GM23338 (cell line): ENCODE measurements around the gene C19orf47. TPM values are rescaled to one million over a fixed set of nuclear protein-coding genes. Genes with fewer than 3 reads are reported as not detected.

Source experiments
- ATAC-seq: fragments of 200-7000 bp; cut with Tn5 transposase; 3 replicates; pipeline ENCODE4 v1.9.1; 2020
- DNase-seq: peaks from one replicate; pipeline ENCODE4 v3.0.0-alpha.2; 2015; ENCODE audit warnings: low spot score
- H2AFZ ChIP-seq: fragments of 200-600 bp; sonication (generic); 2 replicates; pipeline ENCODE4 v1.8.0; 2016; ENCODE audit warnings: antibody characterized with exemption, mild to moderate bottlenecking, moderate library complexity
- H3F3A ChIP-seq: fragments of 200-600 bp; sonication (generic); replicated peaks from 2 replicates; pipeline ENCODE4 v1.8.0; 2017; ENCODE audit warnings: antibody characterized with exemption, mixed run types, low read depth
- H3K27ac ChIP-seq: fragments of 200-600 bp; sonication (generic); 2 replicates; pipeline ENCODE4 v1.6.1; 2016; ENCODE audit warnings: low read depth
- H3K27me3 ChIP-seq: fragments of 200-600 bp; sonication (generic); 2 replicates; pipeline ENCODE4 v1.8.0; 2016; ENCODE audit warnings: mild to moderate bottlenecking, mixed run types, moderate library complexity; ENCODE audit not compliant: insufficient read depth
- H3K36me3 ChIP-seq: fragments of 200-600 bp; sonication (generic); 2 replicates; pipeline ENCODE4 v1.8.0; 2016; ENCODE audit warnings: mild to moderate bottlenecking; ENCODE audit not compliant: insufficient read depth
- H3K4me1 ChIP-seq: fragments of 200-600 bp; sonication (generic); 2 replicates; pipeline ENCODE4 v1.8.0; 2016; ENCODE audit warnings: mild to moderate bottlenecking, moderate library complexity; ENCODE audit not compliant: insufficient read depth
- H3K4me2 ChIP-seq: fragments of 200-600 bp; sonication (generic); 2 replicates; pipeline ENCODE4 v1.7.1; 2017; ENCODE audit warnings: mixed run types
- H3K4me3 ChIP-seq: fragments of 200-600 bp; sonication (generic); 2 replicates; pipeline ENCODE4 v1.6.1; 2016; ENCODE audit warnings: mixed run types
- H3K79me2 ChIP-seq: fragments of 200-600 bp; sonication (generic); replicated peaks from 2 replicates; pipeline ENCODE4 v1.8.0; 2017; ENCODE audit warnings: mild to moderate bottlenecking; ENCODE audit not compliant: insufficient read depth
- H3K9me2 ChIP-seq: fragments of 200-600 bp; sonication (generic); 2 replicates; pipeline ENCODE4 v1.8.0; 2017; ENCODE audit not compliant: insufficient read depth
- H4K20me1 ChIP-seq: fragments of 200-600 bp; sonication (generic); replicated peaks from 2 replicates; pipeline ENCODE4 v1.8.0; 2017; ENCODE audit warnings: mild to moderate bottlenecking; ENCODE audit not compliant: insufficient read depth
- H3K27ac Mint-ChIP-seq: 2 replicates; pipeline ENCODE4 v1.8.0; 2020; ENCODE audit warnings: inconsistent platforms, mild to moderate bottlenecking, moderate library complexity, mixed read lengths
- H3K27me3 Mint-ChIP-seq: 3 replicates; pipeline ENCODE4 v1.8.0; 2022; ENCODE audit warnings: low read depth, mild to moderate bottlenecking, moderate library complexity, mixed read lengths, inconsistent platforms; ENCODE audit not compliant: insufficient read depth, poor library complexity
- H3K36me3 Mint-ChIP-seq: 3 replicates; pipeline ENCODE4 v1.8.0; 2021; ENCODE audit warnings: low read depth, mild to moderate bottlenecking, inconsistent platforms, moderate library complexity, mixed read lengths
- H3K4me1 Mint-ChIP-seq: 3 replicates; pipeline ENCODE4 v1.8.0; 2020; ENCODE audit warnings: mild to moderate bottlenecking, inconsistent platforms, mixed read lengths
- H3K4me3 Mint-ChIP-seq: 3 replicates; pipeline ENCODE4 v1.8.0; 2021; ENCODE audit warnings: moderate library complexity, mild to moderate bottlenecking, inconsistent platforms, mixed read lengths
- H3K9me3 Mint-ChIP-seq: 3 replicates; pipeline ENCODE4 v1.8.0; 2020; ENCODE audit warnings: moderate library complexity, mild to moderate bottlenecking, inconsistent platforms, mixed read lengths
- CREB1 ChIP-seq: fragments of 250-450 bp; sonication (Bioruptor Pico); IDR thresholded peaks from 2 replicates; pipeline ENCODE4 v1.5.0; 2020; ENCODE audit warnings: low read depth, mild to moderate bottlenecking, moderate library complexity
- JUNB ChIP-seq: IDR thresholded peaks from one replicate; pipeline ENCODE4 v1.6.1; 2016; ENCODE audit warnings: antibody characterized with exemption; ENCODE audit not compliant: unreplicated experiment
- POLR2AphosphoS5 ChIP-seq: IDR thresholded peaks from 2 replicates; pipeline ENCODE4 v1.6.1; 2016; ENCODE audit warnings: antibody characterized with exemption, low read depth
- STAT1 ChIP-seq: IDR thresholded peaks from one replicate; pipeline ENCODE4 v1.6.1; 2016; ENCODE audit warnings: antibody characterized with exemption; ENCODE audit not compliant: unreplicated experiment
- ZNF114 ChIP-seq: fragments of 250-450 bp; sonication (Bioruptor Pico); IDR thresholded peaks from 2 replicates; pipeline ENCODE4 v1.5.0; 2020; ENCODE audit warnings: mild to moderate bottlenecking, moderate library complexity
- ZNF331 ChIP-seq: fragments of 250-450 bp; sonication (Bioruptor Pico); IDR thresholded peaks from 2 replicates; pipeline ENCODE4 v1.5.0; 2020; ENCODE audit warnings: low read depth, mild to moderate bottlenecking, moderate library complexity
- polyA plus RNA-seq: library from polyadenylated mRNA; unstranded; fragments of >200 nt; fragmentation: Nextera tagmentation; extraction: Ambion mirVana; gene quantifications from 2 replicates; pipeline ENCODE4 v1.2.1, GENCODE V29; 2016
- total RNA-seq: library from RNA; depleted of rRNA; stranded (reverse); fragments of >200 nt; shearing (Covaris generic); gene quantifications from 2 replicates; pipeline ENCODE4 v1.2.3, GENCODE V29; 2014
- TF ChIP-seq, protein P1 (sequence below): IDR thresholded peaks from 2 replicates; pipeline ENCODE4 v1.6.1; 2016; ENCODE audit warnings: antibody characterized with exemption
- TF ChIP-seq, protein P2 (sequence below): IDR thresholded peaks from one replicate; pipeline ENCODE4 v1.6.1; 2018; ENCODE audit warnings: antibody characterized with exemption; ENCODE audit not compliant: unreplicated experiment
- TF ChIP-seq, protein P3 (sequence below): fragments of 250-450 bp; sonication (Bioruptor Pico); IDR thresholded peaks from 2 replicates; pipeline ENCODE4 v1.5.0; 2020; ENCODE audit warnings: mild to moderate bottlenecking, moderate library complexity

C19orf47 gene
- total and polyA plus RNA-seq, 2 experiments from 2014 or later = 13.1 to 26.6 TPM

DNA sequence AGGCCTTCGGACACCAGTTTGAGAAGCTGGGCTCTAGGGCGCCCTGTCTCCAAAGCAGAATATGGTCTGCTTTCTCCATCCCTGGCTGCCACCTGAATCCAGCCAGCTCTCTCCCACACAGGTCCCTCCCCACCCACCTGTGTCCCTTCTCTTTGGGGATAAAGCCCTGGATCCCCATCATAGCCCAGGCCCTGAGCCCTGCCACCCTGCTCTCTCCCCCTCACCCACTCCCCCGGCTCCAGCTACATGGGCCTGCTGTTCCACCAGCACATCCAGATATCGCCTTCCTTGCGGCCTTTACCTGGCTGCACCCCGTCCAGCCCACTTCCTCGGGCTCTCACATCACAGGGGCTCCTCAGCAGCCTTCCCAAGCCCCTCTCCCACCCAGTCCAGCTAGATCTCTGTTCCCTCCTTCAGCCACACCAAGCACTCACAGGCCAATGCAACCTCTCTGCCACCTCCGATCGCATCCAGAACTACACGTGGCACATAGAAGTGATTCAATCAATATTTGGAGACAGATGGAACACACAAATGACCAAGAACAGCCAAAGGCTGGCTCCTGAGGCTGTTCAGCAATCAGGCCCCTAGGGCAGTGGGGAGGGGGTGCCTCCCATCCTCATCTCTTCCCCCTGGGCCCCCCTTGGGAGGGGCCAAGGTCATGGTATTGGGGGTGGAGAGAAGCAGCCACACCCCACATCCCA is 70.7 kb downstream of the C19orf47 start:
- no peak overlapping the region for H3K4me3 Mint-ChIP-seq
- H3K27me3 Mint-ChIP-seq = peaks cover 4% of the 10 kb centered on the region
- Histone ChIP-seq H2AFZ (no peak overlapping the region), H3K9me2 (no peaks in the 10 kb centered on the region), H3K4me3 (no peak overlapping the region), H3F3A (no peaks in the 10 kb centered on the region), H3K4me2 (no peak overlapping the region), H3K4me1 (peaks cover 19% of the 10 kb centered on the region), H3K27ac (no peak overlapping the region), H3K79me2 (peaks cover 92% of the 10 kb centered on the region), H3K36me3 (no peaks in the 10 kb centered on the region), H3K27me3 (no peaks in the 10 kb centered on the region), H4K20me1 (peaks cover 10% of the 10 kb centered on the region; the same call in 1 of the 2 replicates)
- H3K4me1 Mint-ChIP-seq = peaks cover 48% of the 10 kb centered on the region
- H3K9me3 Mint-ChIP-seq = no peaks in the 10 kb centered on the region; the same call in 2 of the 3 replicates
- H3K27ac Mint-ChIP-seq = 0 out of 2 replicates have a peak overlapping the region, but pooled peaks have one; percentile 6
- DNase-seq = no peak
- no peaks in the 10 kb centered on the region for H3K36me3 Mint-ChIP-seq
- TF ChIP-seq STAT1 (no peak), POLR2AphosphoS5 (no peak), CREB1 (no peak), ZNF331 (CRISPR knock-in tag) (no peak), JUNB (no peak), ZNF114 (CRISPR knock-in tag) (no peak)
- TF ChIP-seq, protein P1, sequence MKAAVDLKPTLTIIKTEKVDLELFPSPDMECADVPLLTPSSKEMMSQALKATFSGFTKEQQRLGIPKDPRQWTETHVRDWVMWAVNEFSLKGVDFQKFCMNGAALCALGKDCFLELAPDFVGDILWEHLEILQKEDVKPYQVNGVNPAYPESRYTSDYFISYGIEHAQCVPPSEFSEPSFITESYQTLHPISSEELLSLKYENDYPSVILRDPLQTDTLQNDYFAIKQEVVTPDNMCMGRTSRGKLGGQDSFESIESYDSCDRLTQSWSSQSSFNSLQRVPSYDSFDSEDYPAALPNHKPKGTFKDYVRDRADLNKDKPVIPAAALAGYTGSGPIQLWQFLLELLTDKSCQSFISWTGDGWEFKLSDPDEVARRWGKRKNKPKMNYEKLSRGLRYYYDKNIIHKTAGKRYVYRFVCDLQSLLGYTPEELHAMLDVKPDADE = no peak
- TF ChIP-seq, protein P2, sequence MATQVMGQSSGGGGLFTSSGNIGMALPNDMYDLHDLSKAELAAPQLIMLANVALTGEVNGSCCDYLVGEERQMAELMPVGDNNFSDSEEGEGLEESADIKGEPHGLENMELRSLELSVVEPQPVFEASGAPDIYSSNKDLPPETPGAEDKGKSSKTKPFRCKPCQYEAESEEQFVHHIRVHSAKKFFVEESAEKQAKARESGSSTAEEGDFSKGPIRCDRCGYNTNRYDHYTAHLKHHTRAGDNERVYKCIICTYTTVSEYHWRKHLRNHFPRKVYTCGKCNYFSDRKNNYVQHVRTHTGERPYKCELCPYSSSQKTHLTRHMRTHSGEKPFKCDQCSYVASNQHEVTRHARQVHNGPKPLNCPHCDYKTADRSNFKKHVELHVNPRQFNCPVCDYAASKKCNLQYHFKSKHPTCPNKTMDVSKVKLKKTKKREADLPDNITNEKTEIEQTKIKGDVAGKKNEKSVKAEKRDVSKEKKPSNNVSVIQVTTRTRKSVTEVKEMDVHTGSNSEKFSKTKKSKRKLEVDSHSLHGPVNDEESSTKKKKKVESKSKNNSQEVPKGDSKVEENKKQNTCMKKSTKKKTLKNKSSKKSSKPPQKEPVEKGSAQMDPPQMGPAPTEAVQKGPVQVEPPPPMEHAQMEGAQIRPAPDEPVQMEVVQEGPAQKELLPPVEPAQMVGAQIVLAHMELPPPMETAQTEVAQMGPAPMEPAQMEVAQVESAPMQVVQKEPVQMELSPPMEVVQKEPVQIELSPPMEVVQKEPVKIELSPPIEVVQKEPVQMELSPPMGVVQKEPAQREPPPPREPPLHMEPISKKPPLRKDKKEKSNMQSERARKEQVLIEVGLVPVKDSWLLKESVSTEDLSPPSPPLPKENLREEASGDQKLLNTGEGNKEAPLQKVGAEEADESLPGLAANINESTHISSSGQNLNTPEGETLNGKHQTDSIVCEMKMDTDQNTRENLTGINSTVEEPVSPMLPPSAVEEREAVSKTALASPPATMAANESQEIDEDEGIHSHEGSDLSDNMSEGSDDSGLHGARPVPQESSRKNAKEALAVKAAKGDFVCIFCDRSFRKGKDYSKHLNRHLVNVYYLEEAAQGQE = no peak
- TF ChIP-seq, protein P3, sequence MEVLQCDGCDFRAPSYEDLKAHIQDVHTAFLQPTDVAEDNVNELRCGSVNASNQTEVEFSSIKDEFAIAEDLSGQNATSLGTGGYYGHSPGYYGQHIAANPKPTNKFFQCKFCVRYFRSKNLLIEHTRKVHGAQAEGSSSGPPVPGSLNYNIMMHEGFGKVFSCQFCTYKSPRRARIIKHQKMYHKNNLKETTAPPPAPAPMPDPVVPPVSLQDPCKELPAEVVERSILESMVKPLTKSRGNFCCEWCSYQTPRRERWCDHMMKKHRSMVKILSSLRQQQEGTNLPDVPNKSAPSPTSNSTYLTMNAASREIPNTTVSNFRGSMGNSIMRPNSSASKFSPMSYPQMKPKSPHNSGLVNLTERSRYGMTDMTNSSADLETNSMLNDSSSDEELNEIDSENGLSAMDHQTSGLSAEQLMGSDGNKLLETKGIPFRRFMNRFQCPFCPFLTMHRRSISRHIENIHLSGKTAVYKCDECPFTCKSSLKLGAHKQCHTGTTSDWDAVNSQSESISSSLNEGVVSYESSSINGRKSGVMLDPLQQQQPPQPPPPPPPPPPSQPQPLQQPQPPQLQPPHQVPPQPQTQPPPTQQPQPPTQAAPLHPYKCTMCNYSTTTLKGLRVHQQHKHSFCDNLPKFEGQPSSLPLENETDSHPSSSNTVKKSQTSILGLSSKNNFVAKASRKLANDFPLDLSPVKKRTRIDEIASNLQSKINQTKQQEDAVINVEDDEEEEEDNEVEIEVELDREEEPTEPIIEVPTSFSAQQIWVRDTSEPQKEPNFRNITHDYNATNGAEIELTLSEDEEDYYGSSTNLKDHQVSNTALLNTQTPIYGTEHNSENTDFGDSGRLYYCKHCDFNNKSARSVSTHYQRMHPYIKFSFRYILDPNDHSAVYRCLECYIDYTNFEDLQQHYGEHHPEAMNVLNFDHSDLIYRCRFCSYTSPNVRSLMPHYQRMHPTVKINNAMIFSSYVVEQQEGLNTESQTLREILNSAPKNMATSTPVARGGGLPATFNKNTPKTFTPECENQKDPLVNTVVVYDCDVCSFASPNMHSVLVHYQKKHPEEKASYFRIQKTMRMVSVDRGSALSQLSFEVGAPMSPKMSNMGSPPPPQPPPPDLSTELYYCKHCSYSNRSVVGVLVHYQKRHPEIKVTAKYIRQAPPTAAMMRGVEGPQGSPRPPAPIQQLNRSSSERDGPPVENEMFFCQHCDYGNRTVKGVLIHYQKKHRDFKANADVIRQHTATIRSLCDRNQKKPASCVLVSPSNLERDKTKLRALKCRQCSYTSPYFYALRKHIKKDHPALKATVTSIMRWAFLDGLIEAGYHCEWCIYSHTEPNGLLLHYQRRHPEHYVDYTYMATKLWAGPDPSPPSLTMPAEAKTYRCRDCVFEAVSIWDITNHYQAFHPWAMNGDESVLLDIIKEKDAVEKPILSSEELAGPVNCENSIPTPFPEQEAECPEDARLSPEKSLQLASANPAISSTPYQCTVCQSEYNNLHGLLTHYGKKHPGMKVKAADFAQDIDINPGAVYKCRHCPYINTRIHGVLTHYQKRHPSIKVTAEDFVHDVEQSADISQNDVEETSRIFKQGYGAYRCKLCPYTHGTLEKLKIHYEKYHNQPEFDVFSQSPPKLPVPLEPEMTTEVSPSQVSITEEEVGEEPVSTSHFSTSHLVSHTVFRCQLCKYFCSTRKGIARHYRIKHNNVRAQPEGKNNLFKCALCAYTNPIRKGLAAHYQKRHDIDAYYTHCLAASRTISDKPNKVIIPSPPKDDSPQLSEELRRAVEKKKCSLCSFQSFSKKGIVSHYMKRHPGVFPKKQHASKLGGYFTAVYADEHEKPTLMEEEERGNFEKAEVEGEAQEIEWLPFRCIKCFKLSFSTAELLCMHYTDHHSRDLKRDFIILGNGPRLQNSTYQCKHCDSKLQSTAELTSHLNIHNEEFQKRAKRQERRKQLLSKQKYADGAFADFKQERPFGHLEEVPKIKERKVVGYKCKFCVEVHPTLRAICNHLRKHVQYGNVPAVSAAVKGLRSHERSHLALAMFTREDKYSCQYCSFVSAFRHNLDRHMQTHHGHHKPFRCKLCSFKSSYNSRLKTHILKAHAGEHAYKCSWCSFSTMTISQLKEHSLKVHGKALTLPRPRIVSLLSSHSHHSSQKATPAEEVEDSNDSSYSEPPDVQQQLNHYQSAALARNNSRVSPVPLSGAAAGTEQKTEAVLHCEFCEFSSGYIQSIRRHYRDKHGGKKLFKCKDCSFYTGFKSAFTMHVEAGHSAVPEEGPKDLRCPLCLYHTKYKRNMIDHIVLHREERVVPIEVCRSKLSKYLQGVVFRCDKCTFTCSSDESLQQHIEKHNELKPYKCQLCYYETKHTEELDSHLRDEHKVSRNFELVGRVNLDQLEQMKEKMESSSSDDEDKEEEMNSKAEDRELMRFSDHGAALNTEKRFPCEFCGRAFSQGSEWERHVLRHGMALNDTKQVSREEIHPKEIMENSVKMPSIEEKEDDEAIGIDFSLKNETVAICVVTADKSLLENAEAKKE (CRISPR knock-in tag) = no peak
- no peak for ATAC-seq
